H1 (cell line): ENCODE data around the gene CDK5R1. TPM values are rescaled to one million over a fixed set of nuclear protein-coding genes. Genes with fewer than 3 reads are reported as not detected.

Experiments used
- CTCF ChIA-PET: fragments of 300-600 bp; sonication (Branson Sonifier 250); formaldehyde crosslinking; loops from one replicate; lab custom pipeline; 2021; ENCODE audit not compliant: partially characterized antibody; lab: Charles Lee
- POLR2A ChIA-PET: fragments of 300-600 bp; sonication (Branson Sonifier 250); formaldehyde crosslinking; loops from one replicate; lab custom pipeline; 2021; ENCODE audit warnings: inconsistent platforms; ENCODE audit not compliant: partially characterized antibody; lab: Charles Lee
- DNase-seq, 2 experiments: peaks; one replicate each; pipeline versions ENCODE4 v3.0.0 to v3.0.0-alpha.2; 2010 to 2022; ENCODE audit warnings: low spot score in 2 of 2, low read depth in 1 of 2, mixed read lengths in 1 of 2
- FAIRE-seq: peaks from 2 replicates; lab custom pipeline; 2011; peaks lifted over from hg19 to GRCh38; lab: Jason Lieb, UNC
- H2AFZ ChIP-seq: 2 replicates; pipeline ENCODE4 v1.8.1; 2012; ENCODE audit warnings: low read length, inconsistent platforms
- H2AK5ac ChIP-seq: 2 replicates; pipeline ENCODE4 v1.6.1; 2013; ENCODE audit warnings: low read depth, low read length
- H2BK120ac ChIP-seq: replicated peaks from 2 replicates; pipeline ENCODE3; 2013; ENCODE audit warnings: low read depth, low read length, inconsistent platforms
- H2BK12ac ChIP-seq: 2 replicates; pipeline ENCODE4 v1.6.1; 2013; ENCODE audit warnings: low read depth, low read length
- H2BK15ac ChIP-seq: 2 replicates; pipeline ENCODE4 v1.6.1; 2013; ENCODE audit warnings: low read length
- H2BK20ac ChIP-seq: 2 replicates; pipeline ENCODE4 v1.6.1; 2013; ENCODE audit warnings: low read length
- H2BK5ac ChIP-seq: 2 replicates; pipeline ENCODE4 v1.6.1; 2013; ENCODE audit warnings: low read depth, low read length
- H3K14ac ChIP-seq: 2 replicates; pipeline ENCODE4 v1.6.1; 2013; ENCODE audit warnings: inconsistent platforms; ENCODE audit not compliant: insufficient read length
- H3K18ac ChIP-seq: 2 replicates; pipeline ENCODE4 v1.6.1; 2013; ENCODE audit warnings: low read length; ENCODE audit errors: extremely low read depth
- H3K23ac ChIP-seq: 2 replicates; pipeline ENCODE4 v1.6.1; 2013; ENCODE audit warnings: inconsistent platforms; ENCODE audit not compliant: insufficient read length
- H3K23me2 ChIP-seq: 2 replicates; pipeline ENCODE4 v1.6.1; 2013; ENCODE audit warnings: low read depth, low read length
- H3K27ac ChIP-seq: 2 replicates; pipeline ENCODE4 v1.6.1; 2011; ENCODE audit warnings: low read depth, low read length, inconsistent platforms
- H3K27me3 ChIP-seq, 4 experiments: replicated peaks in 1 of 4; 1 replicate in 1 of 4; 2 replicates in 3 of 4; pipeline versions ENCODE4 v1.6.1 to v1.8.1; 2011 to 2013; ENCODE audit warnings: low read length in 3 of 4, mild to moderate bottlenecking in 3 of 4, inconsistent platforms in 2 of 4, mixed read lengths in 2 of 4, moderate library complexity in 1 of 4; ENCODE audit not compliant: control insufficient read depth in 3 of 4, insufficient read depth in 3 of 4; ENCODE audit errors: extremely low read depth in 1 of 4
- H3K36me3 ChIP-seq, 4 experiments: 2 replicates each; pipeline versions ENCODE4 v1.6.1 to v1.8.1; 2011 to 2013; ENCODE audit warnings: mild to moderate bottlenecking in 4 of 4, low read length in 3 of 4, moderate library complexity in 2 of 4, control low read depth in 1 of 4, inconsistent platforms in 1 of 4; ENCODE audit not compliant: insufficient read depth in 4 of 4, control insufficient read depth in 2 of 4
- H3K4ac ChIP-seq: replicated peaks from 2 replicates; pipeline ENCODE3; 2013; ENCODE audit warnings: low read length, low read depth, mixed read lengths, inconsistent platforms; ENCODE audit not compliant: insufficient read length
- H3K4me1 ChIP-seq, 4 experiments: replicated peaks in 1 of 4; 1 replicate in 1 of 4; 2 replicates in 3 of 4; pipeline versions ENCODE4 v1.6.1 to v1.8.1; 2011 to 2013; ENCODE audit warnings: low read length in 3 of 4, inconsistent platforms in 2 of 4, mixed read lengths in 1 of 4; ENCODE audit not compliant: insufficient read depth in 4 of 4, control insufficient read depth in 3 of 4
- H3K4me2 ChIP-seq, 2 experiments: 2 replicates each; pipeline versions ENCODE4 v1.6.1 to v1.8.1; 2011 to 2013; ENCODE audit warnings: low read depth in 2 of 2, low read length in 2 of 2, control low read depth in 1 of 2, inconsistent platforms in 1 of 2, mild to moderate bottlenecking in 1 of 2; ENCODE audit not compliant: insufficient read depth in 1 of 2
- H3K4me3 ChIP-seq, 4 experiments: fragments of 200-600, 300-600 bp in 1 of 4; sonication (generic), shearing (Covaris generic), sonication (Bioruptor Twin) in 1 of 4; 2 replicates each; pipeline versions ENCODE4 v1.5.1 to v1.8.1; 2011 to 2016; ENCODE audit warnings: low read length in 4 of 4, low read depth in 3 of 4, control low read depth in 2 of 4, inconsistent platforms in 2 of 4, mild to moderate bottlenecking in 2 of 4, mixed read lengths in 1 of 4, moderate library complexity in 1 of 4; ENCODE audit not compliant: insufficient read depth in 2 of 4; ENCODE audit errors: extremely low read depth in 1 of 4
- H3K56ac ChIP-seq: replicated peaks from 2 replicates; pipeline ENCODE3; 2013; ENCODE audit warnings: low read depth, mild to moderate bottlenecking, mixed read lengths, low read length, inconsistent platforms; ENCODE audit not compliant: insufficient read length
- H3K79me1 ChIP-seq: 2 replicates; pipeline ENCODE4 v1.6.1; 2013; ENCODE audit warnings: low read depth, low read length, control low read depth
- H3K79me2 ChIP-seq, 2 experiments: 2 replicates each; pipeline versions ENCODE4 v1.6.1 to v1.8.1; 2012 to 2013; ENCODE audit warnings: low read length in 2 of 2, mild to moderate bottlenecking in 2 of 2, inconsistent platforms in 1 of 2; ENCODE audit not compliant: insufficient read depth in 2 of 2, control insufficient read depth in 1 of 2
- H3K9ac ChIP-seq, 4 experiments: replicated peaks in 1 of 4; 1 replicate in 1 of 4; 2 replicates in 3 of 4; pipeline versions ENCODE4 v1.6.1 to v1.8.1; 2011 to 2013; ENCODE audit warnings: low read depth in 3 of 4, low read length in 3 of 4, control low read depth in 2 of 4, mild to moderate bottlenecking in 2 of 4, moderate library complexity in 2 of 4, inconsistent platforms in 1 of 4; ENCODE audit errors: extremely low read depth in 1 of 4
- H3K9me3 ChIP-seq, 2 experiments: 2 replicates each; pipeline versions ENCODE4 v1.6.1 to v1.8.1; 2012 to 2013; ENCODE audit warnings: mild to moderate bottlenecking in 2 of 2, moderate library complexity in 2 of 2, control low read depth in 1 of 2, inconsistent platforms in 1 of 2, low read depth in 1 of 2, low read length in 1 of 2, mixed read lengths in 1 of 2; ENCODE audit not compliant: insufficient read depth in 2 of 2
- H4K20me1 ChIP-seq, 2 experiments: replicated peaks in 1 of 2; 2 replicates each; pipeline versions ENCODE3 to v1.8.1; 2011 to 2013; ENCODE audit warnings: inconsistent platforms in 2 of 2, low read length in 2 of 2, mild to moderate bottlenecking in 1 of 2; ENCODE audit not compliant: insufficient read depth in 2 of 2, control insufficient read depth in 1 of 2
- H4K5ac ChIP-seq: 2 replicates; pipeline ENCODE4 v1.6.1; 2013; ENCODE audit warnings: low read length, low read depth, mixed read lengths, inconsistent platforms; ENCODE audit not compliant: insufficient read length
- H4K8ac ChIP-seq: 2 replicates; pipeline ENCODE4 v1.8.0; 2013; ENCODE audit warnings: mild to moderate bottlenecking, moderate library complexity, low read length, inconsistent platforms; ENCODE audit not compliant: insufficient read depth; ENCODE audit errors: extremely low read depth
- H4K91ac ChIP-seq: replicated peaks from 2 replicates; pipeline ENCODE3; 2013; ENCODE audit warnings: low read length, mixed read lengths, inconsistent platforms; ENCODE audit not compliant: insufficient read length
- ASH2L ChIP-seq: fragments of 200-600, 300-600 bp; sonication (generic); IDR thresholded peaks from one replicate; pipeline ENCODE4 v1.7.1; 2017; ENCODE audit warnings: low read length
- BACH1 ChIP-seq: IDR thresholded peaks from 2 replicates; pipeline ENCODE4 v1.6.1; 2012; ENCODE audit warnings: low read length, improper control_type of control experiment
- BRCA1 ChIP-seq: IDR thresholded peaks from 2 replicates; pipeline ENCODE4 v1.6.1; 2012; ENCODE audit warnings: low read depth, low read length, improper control_type of control experiment
- E2F6 ChIP-seq: IDR thresholded peaks from 2 replicates; pipeline ENCODE4 v1.6.1; 2012; ENCODE audit warnings: inconsistent platforms
- EGR1 ChIP-seq: IDR thresholded peaks from 2 replicates; pipeline ENCODE4 v1.6.1; 2011; ENCODE audit warnings: low read depth, low read length, borderline replicate concordance
- EZH2 ChIP-seq: fragments of 200-600 bp; sonication (generic); IDR thresholded peaks from 2 replicates; pipeline ENCODE4 v1.7.1; 2012; ENCODE audit warnings: low read depth, mild to moderate bottlenecking, moderate library complexity, low read length, inconsistent platforms; ENCODE audit not compliant: severe bottlenecking
- KDM4A ChIP-seq: IDR thresholded peaks from one replicate; pipeline ENCODE4 v1.7.1; 2012; ENCODE audit warnings: low read depth, mild to moderate bottlenecking, moderate library complexity, low read length, inconsistent platforms; ENCODE audit not compliant: severe bottlenecking
- KDM5A ChIP-seq: fragments of 200-600 bp; IDR thresholded peaks from 2 replicates; pipeline ENCODE4 v1.7.1; 2012; ENCODE audit warnings: mild to moderate bottlenecking, low read length, inconsistent platforms, mixed read lengths
- RBBP5 ChIP-seq: IDR thresholded peaks from 2 replicates; pipeline ENCODE4 v1.7.1; 2012; ENCODE audit warnings: low read depth, mild to moderate bottlenecking, inconsistent platforms, low read length, moderate library complexity, borderline replicate concordance
- RNF2 ChIP-seq: fragments of 200-900, 300-1000 bp; sonication (generic); IDR thresholded peaks from 2 replicates; pipeline ENCODE4 v1.7.1; 2016; ENCODE audit warnings: borderline replicate concordance, low read depth, mild to moderate bottlenecking, antibody characterized with exemption, low read length; ENCODE audit not compliant: poor library complexity, severe bottlenecking; ENCODE audit errors: missing control alignments
- WGBS, 2 experiments: shearing (Covaris generic) in 1 of 2; methylation state at CpG; one replicate each; pipeline versions ENCODE4 v1.1.6 to v1.1.7; 2013 to 2015; ENCODE audit warnings: low lambda C conversion rate in 2 of 2, mixed read lengths in 2 of 2, inconsistent platforms in 1 of 2, low coverage in 1 of 2, missing lambda C conversion rate in 1 of 2; ENCODE audit not compliant: insufficient replicate concordance in 2 of 2, insufficient coverage in 1 of 2, insufficient read length in 1 of 2; ENCODE audit errors: extremely low coverage in 1 of 2, missing lambda C conversion rate in 1 of 2; 5-methylcytosine and 5-hydroxymethylcytosine counted together
- polyA plus RNA-seq, 7 experiments: library from polyadenylated mRNA; depleted of rRNA in 3 of 7; stranded (reverse) in 5 of 7; unstranded in 2 of 7; fragments of >200 nt in 5 of 7; fragments of 200-250 nt in 2 of 7; gene quantifications; 1 replicate in 5 of 7; 2 replicates in 1 of 7; 4 replicates in 1 of 7; pipeline versions ENCODE4 v1.2.1 to v1.2.3, GENCODE V29; 2011 to 2013; ENCODE audit warnings: missing spikeins in 2 of 7, mixed read lengths in 2 of 7
- total RNA-seq: library from RNA; stranded (reverse); fragmentation: NEBNext Ultra II Directional; extraction: Animal tissue kit (Norgen Biotek cat#: 25700); gene quantifications from 2 replicates; pipeline ENCODE4 v1.2.1, GENCODE V29; 2021

The CDK5R1 gene
- total and polyA plus RNA-seq, 2 of the 8 experiments (the other 6 are each of a cell fraction or from before 2014, with no cell fraction given): 2.7 to 9.9 TPM

GRCh38 chr17:32518646-32519227 is 31.9 kb downstream of the CDK5R1 start:
- Histone ChIP-seq H4K20me1 (no peaks in the 10 kb centered on the region), H3K27me3 (no peaks in the 10 kb centered on the region; a peak in 2 of 7 replicates), H2BK12ac (peak overlapping the region; percentile 72; the same call in 1 of the 2 replicates), H3K18ac (peak overlapping the region; percentile 64), H2BK120ac (no peak overlapping the region), H4K91ac (peak overlapping the region; percentile 56), H2BK5ac (0 out of 2 replicates have a peak overlapping the region, but pooled peaks have one; percentile 13), H3K4me3 (peak overlapping the region; percentile 37 to 65 (median 55)), H2BK20ac (no peak overlapping the region), H3K36me3 (no peaks in the 10 kb centered on the region), H4K8ac (peak overlapping the region; percentile 93), H3K4me1 (peaks cover 21 to 45% (median 27%) of the 10 kb centered on the region in 4 experiments), H3K56ac (no peak overlapping the region), H3K23me2 (peaks cover 3% of the 10 kb centered on the region; the same call in 1 of the 2 replicates), H2BK15ac (peak overlapping the region; percentile 14; the same call in 1 of the 2 replicates), H3K9ac (peak overlapping the region in 3 of 4 experiments; percentile 59 to 75 (median 73); a peak in 5 of 7 replicates), H3K79me2 (no peaks in the 10 kb centered on the region), H3K27ac (peak overlapping the region; percentile 57; the same call in 1 of the 2 replicates), H3K79me1 (no peaks in the 10 kb centered on the region), H3K4ac (no peak overlapping the region), H2AFZ (no peak overlapping the region), H3K23ac (no peak overlapping the region), H3K4me2 (peak overlapping the region; percentile 72 to 83), H2AK5ac (no peak overlapping the region), H4K5ac (peak overlapping the region; percentile 66), H3K14ac (peak overlapping the region; percentile 29), H3K9me3 (no peaks in the 10 kb centered on the region)
- CTCF ChIA-PET: interaction anchor here (1.2 to 2.9 kb wide), 3 partner anchors 16 to 57 kb away, joined by 3 to 8 read pairs (median 7); no protein-coding TSS in a partner anchor
- 14% methylated on average over 25 of the region's 31 CpGs; no CpG with 5 or more reads in 1 of the 2 experiments for WGBS, 2 experiments
- DNase-seq (no peak), FAIRE-seq (no peak)
- POLR2A ChIA-PET: interaction anchor here (1.0 to 5.3 kb wide), 5 partner anchors 15 to 35 kb away, joined by 3 to 35 read pairs (median 3); partner anchors contain the start of gene CDK5R1
- no peak; the same call in 1 of the 2 replicates for TF ChIP-seq E2F6
- no peak for TF ChIP-seq EZH2
- no peak for TF ChIP-seq BRCA1
- TF ChIP-seq BACH1: no peak
- peak; percentile 83; the same call in 1 of the 2 replicates for TF ChIP-seq RBBP5
- TF ChIP-seq RNF2: no peak
- no peak for TF ChIP-seq EGR1
- peak; percentile 46 for TF ChIP-seq KDM4A
- no peak for TF ChIP-seq KDM5A
- peak; percentile 78 for TF ChIP-seq ASH2L
